Measurements from ENCODE around the gene GP1BB. TPM values are rescaled to one million over a fixed set of nuclear protein-coding genes. Genes with fewer than 3 reads are reported as not detected.

Gene GP1BB
- total and polyA plus RNA-seq, 2 of the 13 experiments (the other 11 are each of a cell fraction or from before 2014, with no cell fraction given) = not detected

DNA sequence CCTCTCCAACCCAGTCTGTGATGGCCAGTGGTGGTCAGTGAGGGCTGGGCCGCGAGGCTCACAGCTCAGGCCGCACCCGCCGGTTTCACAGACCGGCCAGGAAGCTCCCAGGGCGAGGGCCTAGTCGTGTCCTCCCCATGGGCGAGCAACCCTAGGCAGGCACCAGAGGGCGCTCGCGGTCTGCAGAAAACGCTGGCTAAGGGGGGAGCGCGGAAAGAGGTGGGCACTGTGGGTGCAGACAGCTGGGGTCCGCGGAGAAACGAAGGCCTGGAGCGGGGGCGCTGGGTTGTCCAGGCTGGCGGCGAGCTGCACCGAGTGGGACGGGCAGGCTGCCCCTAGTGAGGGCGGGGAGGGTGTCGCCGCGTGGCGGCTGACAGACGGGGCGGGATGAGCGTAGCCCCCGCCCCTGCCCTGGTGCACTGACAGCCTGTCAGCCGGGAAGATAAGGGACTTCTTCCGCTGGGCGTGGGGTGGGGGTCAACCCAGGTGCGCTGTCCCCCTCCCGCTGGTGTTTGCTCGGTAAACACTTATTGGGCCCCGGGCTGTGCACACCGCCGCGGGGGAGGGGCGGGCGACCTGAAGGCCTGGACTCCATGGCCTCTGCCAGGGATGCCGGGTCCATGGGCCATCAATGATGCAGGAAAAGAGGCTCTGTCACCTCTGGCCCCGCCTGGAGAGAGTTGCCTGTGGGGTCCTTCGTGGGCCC lies 7.5 kb downstream of the GP1BB start (continued):
- TF ChIP-seq HES4 (CRISPR knock-in tag; IDR thresholded peaks at IDR 0.05; ENCODE audit: borderline replicate concordance) (0 out of 2 replicates have a peak, but pooled peaks have one; percentile 50), SMAD1 (CRISPR knock-in tag; IDR thresholded peaks at IDR 0.05; ENCODE audit: borderline replicate concordance, low read depth) (peak; percentile 88; the same call in 1 of the 2 replicates), ZFY (CRISPR knock-in tag; IDR thresholded peaks at IDR 0.05) (peak; percentile 87), RARA (CRISPR knock-in tag; IDR thresholded peaks at IDR 0.05) (peak; percentile 74), HNRNPLL (IDR thresholded peaks at IDR 0.05; ENCODE audit: low read depth, low read length, poor library complexity, severe bottlenecking) (peak; percentile 63), ZNF615 (CRISPR knock-in tag; IDR thresholded peaks at IDR 0.05; ENCODE audit: borderline replicate concordance) (no peak), SATB2 (CRISPR knock-in tag; IDR thresholded peaks at IDR 0.05) (no peak), ZNF124 (CRISPR knock-in tag; IDR thresholded peaks at IDR 0.05) (0 out of 2 replicates have a peak, but pooled peaks have one; percentile 48), ZNF781 (CRISPR knock-in tag; IDR thresholded peaks at IDR 0.05; ENCODE audit: borderline replicate concordance, not compliant biosample characterization) (peak; percentile 30), ESRRA (CRISPR knock-in tag; IDR thresholded peaks at IDR 0.05; ENCODE audit: low read depth) (0 out of 2 replicates have a peak, but pooled peaks have one; percentile 31), NCOA2 (CRISPR knock-in tag; IDR thresholded peaks at IDR 0.05) (peak; percentile 63; the same call in 1 of the 2 replicates), ZNF34 (CRISPR knock-in tag; IDR thresholded peaks at IDR 0.05; ENCODE audit: borderline replicate concordance) (no peak), FOXA3 (CRISPR knock-in tag; IDR thresholded peaks at IDR 0.05) (peak; percentile 94), SRSF4 (IDR thresholded peaks at IDR 0.05; ENCODE audit: low read depth, low read length, poor library complexity, severe bottlenecking) (no peak), ZSCAN25 (CRISPR knock-in tag; IDR thresholded peaks at IDR 0.05) (peak; percentile 73), ZNF296 (CRISPR knock-in tag; conservative IDR thresholded peaks at IDR 0.05) (no peak), ZNF180 (CRISPR knock-in tag; IDR thresholded peaks at IDR 0.05; ENCODE audit: borderline replicate concordance, low read depth) (no peak), ZNF782 (CRISPR knock-in tag; IDR thresholded peaks at IDR 0.05; ENCODE audit: borderline replicate concordance) (peak; percentile 78; the same call in 1 of the 2 replicates)
- TF ChIP-seq, protein P1, sequence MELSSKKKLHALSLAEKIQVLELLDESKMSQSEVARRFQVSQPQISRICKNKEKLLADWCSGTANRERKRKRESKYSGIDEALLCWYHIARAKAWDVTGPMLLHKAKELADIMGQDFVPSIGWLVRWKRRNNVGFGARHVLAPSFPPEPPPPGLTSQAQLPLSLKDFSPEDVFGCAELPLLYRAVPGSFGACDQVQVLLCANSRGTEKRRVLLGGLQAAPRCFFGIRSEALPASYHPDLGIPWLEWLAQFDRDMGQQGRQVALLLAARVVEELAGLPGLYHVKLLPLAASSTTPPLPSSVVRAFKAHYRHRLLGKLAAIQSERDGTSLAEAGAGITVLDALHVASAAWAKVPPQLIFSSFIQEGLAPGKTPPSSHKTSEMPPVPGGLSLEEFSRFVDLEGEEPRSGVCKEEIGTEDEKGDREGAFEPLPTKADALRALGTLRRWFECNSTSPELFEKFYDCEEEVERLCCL (CRISPR knock-in tag; IDR thresholded peaks at IDR 0.05; ENCODE audit: borderline replicate concordance) = no peak
- TF ChIP-seq, protein P2, sequence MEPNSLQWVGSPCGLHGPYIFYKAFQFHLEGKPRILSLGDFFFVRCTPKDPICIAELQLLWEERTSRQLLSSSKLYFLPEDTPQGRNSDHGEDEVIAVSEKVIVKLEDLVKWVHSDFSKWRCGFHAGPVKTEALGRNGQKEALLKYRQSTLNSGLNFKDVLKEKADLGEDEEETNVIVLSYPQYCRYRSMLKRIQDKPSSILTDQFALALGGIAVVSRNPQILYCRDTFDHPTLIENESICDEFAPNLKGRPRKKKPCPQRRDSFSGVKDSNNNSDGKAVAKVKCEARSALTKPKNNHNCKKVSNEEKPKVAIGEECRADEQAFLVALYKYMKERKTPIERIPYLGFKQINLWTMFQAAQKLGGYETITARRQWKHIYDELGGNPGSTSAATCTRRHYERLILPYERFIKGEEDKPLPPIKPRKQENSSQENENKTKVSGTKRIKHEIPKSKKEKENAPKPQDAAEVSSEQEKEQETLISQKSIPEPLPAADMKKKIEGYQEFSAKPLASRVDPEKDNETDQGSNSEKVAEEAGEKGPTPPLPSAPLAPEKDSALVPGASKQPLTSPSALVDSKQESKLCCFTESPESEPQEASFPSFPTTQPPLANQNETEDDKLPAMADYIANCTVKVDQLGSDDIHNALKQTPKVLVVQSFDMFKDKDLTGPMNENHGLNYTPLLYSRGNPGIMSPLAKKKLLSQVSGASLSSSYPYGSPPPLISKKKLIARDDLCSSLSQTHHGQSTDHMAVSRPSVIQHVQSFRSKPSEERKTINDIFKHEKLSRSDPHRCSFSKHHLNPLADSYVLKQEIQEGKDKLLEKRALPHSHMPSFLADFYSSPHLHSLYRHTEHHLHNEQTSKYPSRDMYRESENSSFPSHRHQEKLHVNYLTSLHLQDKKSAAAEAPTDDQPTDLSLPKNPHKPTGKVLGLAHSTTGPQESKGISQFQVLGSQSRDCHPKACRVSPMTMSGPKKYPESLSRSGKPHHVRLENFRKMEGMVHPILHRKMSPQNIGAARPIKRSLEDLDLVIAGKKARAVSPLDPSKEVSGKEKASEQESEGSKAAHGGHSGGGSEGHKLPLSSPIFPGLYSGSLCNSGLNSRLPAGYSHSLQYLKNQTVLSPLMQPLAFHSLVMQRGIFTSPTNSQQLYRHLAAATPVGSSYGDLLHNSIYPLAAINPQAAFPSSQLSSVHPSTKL (CRISPR knock-in tag; IDR thresholded peaks at IDR 0.05) = peak; percentile 80; the same call in 1 of the 2 replicates
- TF ChIP-seq, protein P3, sequence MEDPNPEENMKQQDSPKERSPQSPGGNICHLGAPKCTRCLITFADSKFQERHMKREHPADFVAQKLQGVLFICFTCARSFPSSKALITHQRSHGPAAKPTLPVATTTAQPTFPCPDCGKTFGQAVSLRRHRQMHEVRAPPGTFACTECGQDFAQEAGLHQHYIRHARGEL (CRISPR knock-in tag; IDR thresholded peaks at IDR 0.05) = no peak

Measured in HepG2 (cell line).